Measurements from ENCODE around the gene SPRR2G.

GRCh38 chr1:153120945-153121344, 29.7 kb downstream of the SPRR2G start:
- TF ChIP-seq CTCF (IDR thresholded peaks at IDR 0.05) (no peak), POLR2A (IDR thresholded peaks at IDR 0.05) (no peak), EP300 (IDR thresholded peaks at IDR 0.05) (no peak)

Data from ovary (tissue), 3 donors.